IMR-90 (cell line): ENCODE data around the gene KCNAB1. TPM values are rescaled to one million over a fixed set of nuclear protein-coding genes. Genes with fewer than 3 reads are reported as not detected.

Experiments used
- ATAC-seq: fragments of 200-7000 bp; cut with Tn5 transposase; 2 replicates; pipeline ENCODE4 v1.9.1; 2020; ENCODE audit warnings: low read depth, mild to moderate bottlenecking, moderate library complexity
- BruUV-seq: library from RNA; stranded (reverse); fragments of 400-500 nt; replicated peaks from 2 replicates; lab custom pipeline; 2021; lab: Mats Ljungman, UMichigan
- CTCF ChIA-PET: fragments of 300-600 bp; formaldehyde crosslinking; extraction: SDS; loops from one replicate; lab custom pipeline; 2021; ENCODE audit warnings: antibody characterized with exemption; lab: Yijun Ruan, JAX
- POLR2A ChIA-PET: fragments of 300-600 bp; sonication (Branson Sonifier 250); formaldehyde crosslinking; loops from one replicate; lab custom pipeline; 2022; ENCODE audit warnings: antibody characterized with exemption; ENCODE audit not compliant: unreplicated experiment; lab: Charles Lee
- DNase-seq: peaks from one replicate; pipeline ENCODE4 v3.0.0; 2013
- H2AFZ ChIP-seq: replicated peaks from 2 replicates; pipeline ENCODE3; 2013; ENCODE audit warnings: low read length, mild to moderate bottlenecking; ENCODE audit not compliant: poor library complexity
- H2AK5ac ChIP-seq: 2 replicates; pipeline ENCODE4 v1.6.1; 2013; ENCODE audit warnings: low read depth, low read length, inconsistent platforms
- H2AK9ac ChIP-seq: replicated peaks from 2 replicates; pipeline ENCODE3; 2013; ENCODE audit warnings: mild to moderate bottlenecking, low read depth, low read length, moderate library complexity; ENCODE audit not compliant: poor library complexity
- H2BK120ac ChIP-seq: 2 replicates; pipeline ENCODE4 v1.6.1; 2013; ENCODE audit warnings: low read depth, low read length, inconsistent platforms
- H2BK15ac ChIP-seq: 3 replicates; pipeline ENCODE4 v1.6.1; 2013; ENCODE audit warnings: low read depth, low read length, inconsistent platforms
- H2BK20ac ChIP-seq: 2 replicates; pipeline ENCODE4 v1.6.1; 2013; ENCODE audit warnings: low read depth, mild to moderate bottlenecking, inconsistent platforms, low read length, moderate library complexity
- H2BK5ac ChIP-seq: 2 replicates; pipeline ENCODE4 v1.6.1; 2013; ENCODE audit warnings: mild to moderate bottlenecking, low read depth, low read length, inconsistent platforms; ENCODE audit not compliant: poor library complexity, severe bottlenecking
- H3K14ac ChIP-seq: replicated peaks from 2 replicates; pipeline ENCODE4 v1.6.1; 2013; ENCODE audit warnings: low read depth, low read length, inconsistent platforms
- H3K18ac ChIP-seq: 2 replicates; pipeline ENCODE4 v1.6.1; 2013; ENCODE audit warnings: low read depth, low read length, control low read depth
- H3K23ac ChIP-seq: 2 replicates; pipeline ENCODE4 v1.6.1; 2013; ENCODE audit warnings: low read depth, low read length, inconsistent platforms
- H3K27ac ChIP-seq: 2 replicates; pipeline ENCODE4 v1.5.1; 2013; ENCODE audit warnings: mild to moderate bottlenecking, control low read depth, low read length; ENCODE audit not compliant: insufficient read depth
- H3K27me3 ChIP-seq: 2 replicates; pipeline ENCODE4 v1.6.1; 2013; ENCODE audit warnings: low read length; ENCODE audit not compliant: control insufficient read depth, insufficient read depth
- H3K36me3 ChIP-seq: 2 replicates; pipeline ENCODE4 v1.6.1; 2013; ENCODE audit warnings: low read length, mixed read lengths; ENCODE audit not compliant: control insufficient read depth, insufficient read depth
- H3K4ac ChIP-seq: 2 replicates; pipeline ENCODE4 v1.6.1; 2013; ENCODE audit warnings: low read depth, low read length, inconsistent platforms
- H3K4me1 ChIP-seq: 2 replicates; pipeline ENCODE4 v1.6.1; 2013; ENCODE audit warnings: low read length, mixed read lengths; ENCODE audit not compliant: control insufficient read depth, insufficient read depth
- H3K4me2 ChIP-seq: 2 replicates; pipeline ENCODE4 v1.6.1; 2013; ENCODE audit warnings: low read depth, mild to moderate bottlenecking, control low read depth, low read length, moderate library complexity
- H3K4me3 ChIP-seq: 2 replicates; pipeline ENCODE4 v1.5.1; 2013; ENCODE audit warnings: low read depth, mild to moderate bottlenecking, control low read depth, low read length, moderate library complexity; ENCODE audit not compliant: insufficient read depth
- H3K56ac ChIP-seq: 2 replicates; pipeline ENCODE4 v1.6.1; 2013; ENCODE audit warnings: low read length, inconsistent platforms; ENCODE audit not compliant: insufficient read depth; ENCODE audit errors: extremely low read depth
- H3K79me1 ChIP-seq, 2 experiments: 2 replicates each; pipeline ENCODE4 v1.6.1; 2013; ENCODE audit warnings: low read length in 2 of 2, inconsistent platforms in 1 of 2, low read depth in 1 of 2
- H3K9ac ChIP-seq: 2 replicates; pipeline ENCODE4 v1.6.1; 2013; ENCODE audit warnings: low read depth, low read length, control low read depth
- H3K9me1 ChIP-seq: 2 replicates; pipeline ENCODE4 v1.6.1; 2013; ENCODE audit warnings: low read length, inconsistent platforms; ENCODE audit not compliant: insufficient read depth
- H3K9me3 ChIP-seq: 2 replicates; pipeline ENCODE4 v1.6.1; 2013; ENCODE audit warnings: low read length; ENCODE audit not compliant: control insufficient read depth, insufficient read depth
- H4K20me1 ChIP-seq: 2 replicates; pipeline ENCODE4 v1.6.1; 2013; ENCODE audit warnings: low read length, inconsistent platforms; ENCODE audit not compliant: insufficient read depth
- H4K5ac ChIP-seq: 2 replicates; pipeline ENCODE4 v1.6.1; 2013; ENCODE audit warnings: mild to moderate bottlenecking, low read depth, low read length, control low read depth
- H4K8ac ChIP-seq, 2 experiments: 2 replicates each; pipeline ENCODE4 v1.6.1; 2013; ENCODE audit warnings: low read depth in 2 of 2, low read length in 2 of 2, control low read depth in 1 of 2, inconsistent platforms in 1 of 2
- H4K91ac ChIP-seq: 2 replicates; pipeline ENCODE4 v1.6.1; 2013; ENCODE audit warnings: low read depth, low read length, inconsistent platforms; ENCODE audit not compliant: insufficient read depth
- BHLHE40 ChIP-seq: fragments of 150-350 bp; IDR thresholded peaks from 2 replicates; pipeline ENCODE4 v1.6.1; 2016; ENCODE audit warnings: mild to moderate bottlenecking, low read depth, low read length
- CEBPB ChIP-seq: IDR thresholded peaks from 2 replicates; pipeline ENCODE4 v1.6.1; 2012; ENCODE audit warnings: low read depth, low read length, improper control_type of control experiment
- CHD1 ChIP-seq: IDR thresholded peaks from 2 replicates; pipeline ENCODE4 v1.6.1; 2012; ENCODE audit warnings: low read depth, low read length, improper control_type of control experiment
- CTCF ChIP-seq: conservative IDR thresholded peaks from 2 replicates; pipeline ENCODE4 v1.5.1; 2012; ENCODE audit warnings: mild to moderate bottlenecking, low read depth, low read length, improper control_type of control experiment
- ELK1 ChIP-seq: fragments of 150-350 bp; IDR thresholded peaks from 2 replicates; pipeline ENCODE4 v1.6.1; 2016; ENCODE audit warnings: low read depth, mild to moderate bottlenecking, low read length, moderate library complexity, borderline replicate concordance
- FOS ChIP-seq: fragments of 150-350 bp; IDR thresholded peaks from 2 replicates; pipeline ENCODE4 v1.6.1; 2016; ENCODE audit warnings: low read depth, low read length
- MAFK ChIP-seq: IDR thresholded peaks from 2 replicates; pipeline ENCODE4 v1.6.1; 2012; ENCODE audit warnings: low read depth, low read length, improper control_type of control experiment
- MAZ ChIP-seq: IDR thresholded peaks from 2 replicates; pipeline ENCODE4 v1.6.1; 2012; ENCODE audit warnings: low read depth, mild to moderate bottlenecking, low read length, improper control_type of control experiment, moderate library complexity, borderline replicate concordance
- MXI1 ChIP-seq: IDR thresholded peaks from 2 replicates; pipeline ENCODE4 v1.6.1; 2012; ENCODE audit warnings: low read depth, mild to moderate bottlenecking, low read length, moderate library complexity, borderline replicate concordance
- NFE2L2 ChIP-seq: fragments of 150-350 bp; IDR thresholded peaks from 2 replicates; pipeline ENCODE4 v1.6.1; 2016; ENCODE audit warnings: low read depth, mild to moderate bottlenecking, low read length
- POLR2A ChIP-seq: IDR thresholded peaks from 2 replicates; pipeline ENCODE4 v1.6.1; 2012; ENCODE audit warnings: mild to moderate bottlenecking, low read depth, low read length
- RAD21 ChIP-seq: IDR thresholded peaks from 2 replicates; pipeline ENCODE4 v1.6.1; 2012; ENCODE audit warnings: low read length, improper control_type of control experiment
- RCOR1 ChIP-seq: IDR thresholded peaks from 2 replicates; pipeline ENCODE4 v1.6.1; 2012; ENCODE audit warnings: mild to moderate bottlenecking, low read length, improper control_type of control experiment; ENCODE audit not compliant: insufficient replicate concordance
- SMC3 ChIP-seq: fragments of 150-350 bp; IDR thresholded peaks from 2 replicates; pipeline ENCODE4 v1.6.1; 2016; ENCODE audit warnings: low read depth, mild to moderate bottlenecking, antibody characterized with exemption, low read length, moderate library complexity
- USF2 ChIP-seq: fragments of 150-350 bp; IDR thresholded peaks from 2 replicates; pipeline ENCODE4 v1.6.1; 2017; ENCODE audit warnings: mild to moderate bottlenecking, antibody characterized with exemption, low read length, low read depth
- WGBS, 2 experiments: methylation state at CpG; one replicate each; pipeline versions ENCODE4 v1.1.5 to v1.1.7; 2013; ENCODE audit warnings: missing lambda C conversion rate in 2 of 2; ENCODE audit not compliant: insufficient read length in 1 of 2; ENCODE audit errors: extremely low coverage in 2 of 2; 5-methylcytosine and 5-hydroxymethylcytosine counted together
- dilution Hi-C: fragments of 300-500 bp; cut with HindIII; formaldehyde crosslinking; loops from one replicate; pipeline ENCODE4 v1.14.3; 2018; ENCODE audit warnings: low sequenced_read_pairs; ENCODE audit not compliant: unreplicated experiment
- in situ Hi-C: fragments of 300-500 bp; cut with MboI; formaldehyde crosslinking; loops from 3 replicates; pipeline ENCODE4 v1.14.3; 2019; ENCODE audit warnings: low sequenced_read_pairs, inconsistent platforms, mixed read lengths
- intact Hi-C: fragments of 100-400 bp; cut with micrococcal nuclease; formaldehyde crosslinking; loops from 2 replicates; pipeline ENCODE4 v1.10.0; 2022
- polyA plus RNA-seq, 3 experiments: library from polyadenylated mRNA; depleted of rRNA; stranded (reverse); fragments of >200 nt; gene quantifications; 2 replicates each; pipeline ENCODE4 v1.2.3, GENCODE V29; 2012; ENCODE audit warnings: low replicate concordance in 1 of 3
- total RNA-seq: library from RNA; depleted of rRNA; stranded (reverse); fragments of >200 nt; gene quantifications from 2 replicates; pipeline ENCODE4 v1.2.3, GENCODE V29; 2012

The KCNAB1 gene
- total and polyA plus RNA-seq, 2 of the 4 experiments (the other 2 are of a cell fraction), result under 0.01 to 0.07 TPM

DNA sequence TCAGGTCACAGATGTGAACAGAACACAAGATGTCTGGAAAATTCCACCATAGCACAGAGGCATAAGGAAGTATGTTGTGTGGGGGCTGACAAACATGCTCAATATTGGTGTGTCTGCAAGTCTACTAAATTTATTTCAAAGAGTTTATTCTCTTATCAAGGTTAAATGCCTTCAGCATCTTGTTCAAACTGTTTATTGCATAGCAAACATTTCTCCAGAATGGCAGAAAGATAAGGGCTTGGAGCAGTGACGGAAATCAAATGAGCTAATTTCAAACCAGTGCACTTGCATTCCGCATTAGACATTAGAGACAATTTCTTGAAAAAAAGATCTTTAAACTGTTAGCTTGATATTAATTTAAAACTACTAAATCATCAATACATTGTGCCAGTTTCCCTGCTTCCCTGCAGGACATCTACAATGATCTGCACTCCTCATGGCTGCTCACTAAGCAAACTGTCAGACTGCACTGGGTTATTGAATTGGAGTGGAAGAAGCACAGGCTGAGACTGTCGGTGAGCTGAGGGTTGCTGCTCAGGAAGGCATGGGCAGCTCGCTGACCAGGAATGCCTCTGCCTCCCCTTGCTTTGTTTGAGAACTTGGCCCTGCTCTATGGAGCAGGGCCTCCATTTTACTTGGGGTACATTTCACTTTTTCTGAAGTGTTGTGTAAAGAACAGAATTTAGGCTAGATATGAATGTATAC lies 89.4 kb downstream of the KCNAB1 start:
- no peak overlapping the region for H3K9ac ChIP-seq
- H4K5ac ChIP-seq, result no peak overlapping the region
- H2AK5ac ChIP-seq, result peak overlapping the region; percentile 65; the same call in 1 of the 2 replicates
- no peaks in the 10 kb centered on the region for H3K36me3 ChIP-seq
- H3K56ac ChIP-seq, result no peak overlapping the region
- H4K20me1 ChIP-seq, result no peaks in the 10 kb centered on the region
- H4K91ac ChIP-seq, result no peak overlapping the region
- peak overlapping the region; percentile 71 for H2AFZ ChIP-seq
- ChIA-PET POLR2A (no interaction called here), CTCF (no interaction called here)
- H2AK9ac ChIP-seq, result no peak overlapping the region
- intact Hi-C loops (no loop called here), dilution Hi-C loops (no loop called here), in situ Hi-C loops (no loop called here)
- H3K4ac ChIP-seq, result no peak overlapping the region
- H2BK5ac ChIP-seq, result no peak overlapping the region
- H3K4me1 ChIP-seq, result peaks cover 4% of the 10 kb centered on the region; the same call in 1 of the 2 replicates
- H2BK15ac ChIP-seq, result no peak overlapping the region
- no peak overlapping the region for H3K4me3 ChIP-seq
- H3K9me1 ChIP-seq, result peaks cover 3% of the 10 kb centered on the region; the same call in 1 of the 2 replicates
- H3K9me3 ChIP-seq, result no peaks in the 10 kb centered on the region
- H4K8ac ChIP-seq, result peak overlapping the region in 1 of 2 experiments; percentile 31; a peak in 1 of 4 replicates
- no peak overlapping the region for H3K4me2 ChIP-seq
- DNase-seq (peak; percentile 10), ATAC-seq (no peak)
- no peak overlapping the region for H3K27ac ChIP-seq
- no peaks in the 10 kb centered on the region for H3K79me1 ChIP-seq
- no peaks in the 10 kb centered on the region for H3K27me3 ChIP-seq
- H2BK20ac ChIP-seq, result peak overlapping the region; percentile 84
- BruUV-seq, result no TSS peak
- no peak overlapping the region for H3K14ac ChIP-seq
- H2BK120ac ChIP-seq, result peak overlapping the region; percentile 32; the same call in 1 of the 2 replicates
- no CpG with 5 or more reads among the region's 4 CpGs for WGBS, 2 experiments
- H3K23ac ChIP-seq, result no peak overlapping the region
- H3K18ac ChIP-seq, result no peak overlapping the region
- TF ChIP-seq BHLHE40 (no peak), POLR2A (no peak), ELK1 (no peak), MXI1 (no peak), CHD1 (no peak), NFE2L2 (no peak), RAD21 (no peak), FOS (no peak), USF2 (no peak), RCOR1 (no peak), MAFK (no peak), CEBPB (no peak), SMC3 (no peak), MAZ (no peak), CTCF (no peak)
